MG63 (cell line): Measurements from ENCODE around the gene CCDC40. TPM values are rescaled to one million over a fixed set of nuclear protein-coding genes. Genes with fewer than 3 reads are reported as not detected.

Experiments
- DNase-seq: peaks from one replicate; pipeline ENCODE4 v3.0.0-alpha.2; 2020
- H3K27me3 ChIP-seq: fragments of 250-450 bp; sonication (Bioruptor Pico); 2 replicates; pipeline ENCODE4 v1.5.1; 2020; ENCODE audit warnings: mild to moderate bottlenecking, moderate library complexity
- H3K36me3 ChIP-seq: fragments of 250-450 bp; sonication (Bioruptor Pico); 2 replicates; pipeline ENCODE4 v1.5.1; 2020; ENCODE audit warnings: mild to moderate bottlenecking, moderate library complexity
- H3K4me3 ChIP-seq: fragments of 250-450 bp; sonication (Bioruptor Pico); 2 replicates; pipeline ENCODE4 v1.5.1; 2020; ENCODE audit warnings: mild to moderate bottlenecking, moderate library complexity
- H3K9me3 ChIP-seq: fragments of 250-450 bp; sonication (Bioruptor Pico); 2 replicates; pipeline ENCODE4 v1.5.1; 2020; ENCODE audit warnings: mild to moderate bottlenecking, moderate library complexity
- total RNA-seq: library from RNA; depleted of rRNA; stranded (reverse); fragments of >200 nt; shearing (Covaris generic); gene quantifications from 2 replicates; pipeline ENCODE4 v1.2.3, GENCODE V29; 2014; ENCODE audit warnings: low replicate concordance

The CCDC40 gene
- total RNA-seq, 1 experiment from 2014 or later: 9.7 TPM

DNA sequence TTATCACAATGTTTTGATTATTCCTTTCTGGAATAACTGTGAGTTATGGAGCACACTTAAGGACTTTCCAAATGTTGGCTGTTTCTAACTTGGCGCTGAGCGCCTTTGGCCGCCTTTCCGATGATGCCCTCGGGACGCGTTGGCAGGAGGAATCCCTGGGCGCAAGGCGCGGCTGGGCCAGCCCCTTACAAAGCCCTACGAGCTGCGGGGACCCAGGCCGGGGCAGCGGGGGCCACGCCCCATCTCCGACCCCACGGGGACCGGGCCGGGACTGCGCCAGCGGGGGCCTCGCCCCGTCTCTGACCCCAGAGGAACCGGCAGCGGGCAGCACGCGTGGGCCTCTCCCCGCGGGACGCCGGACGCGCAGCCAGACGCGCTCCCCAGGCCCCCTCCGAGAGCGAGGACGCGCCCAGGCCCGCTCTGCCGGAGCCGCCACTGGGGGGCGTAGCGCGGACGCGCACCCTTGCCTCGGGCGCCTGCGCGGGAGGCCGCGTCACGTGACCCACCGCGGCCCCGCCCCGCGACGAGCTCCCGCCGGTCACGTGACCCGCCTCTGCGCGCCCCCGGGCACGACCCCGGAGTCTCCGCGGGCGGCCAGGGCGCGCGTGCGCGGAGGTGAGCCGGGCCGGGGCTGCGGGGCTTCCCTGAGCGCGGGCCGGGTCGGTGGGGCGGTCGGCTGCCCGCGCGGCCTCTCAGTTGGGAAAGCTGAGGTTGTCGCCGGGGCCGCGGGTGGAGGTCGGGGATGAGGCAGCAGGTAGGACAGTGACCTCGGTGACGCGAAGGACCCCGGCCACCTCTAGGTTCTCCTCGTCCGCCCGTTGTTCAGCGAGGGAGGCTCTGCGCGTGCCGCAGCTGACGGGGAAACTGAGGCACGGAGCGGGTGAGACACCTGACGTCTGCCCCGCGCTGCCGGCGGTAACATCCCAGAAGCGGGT is 64.8 kb downstream of the CCDC40 start, which contains the start of gene GAA:
Gene GAA, plus strand, starts transcription at position 571 of the 935 bp plus-strand sequence. CDS start 3,006 bp downstream, outside the sequence.
- Histone ChIP-seq H3K36me3 (no peaks in the 10 kb centered on the region), H3K27me3 (no peaks in the 10 kb centered on the region), H3K9me3 (no peaks in the 10 kb centered on the region), H3K4me3 (peak within 1 kb of the TSS; percentile 71)
- peak; percentile 89 for DNase-seq

DNA sequence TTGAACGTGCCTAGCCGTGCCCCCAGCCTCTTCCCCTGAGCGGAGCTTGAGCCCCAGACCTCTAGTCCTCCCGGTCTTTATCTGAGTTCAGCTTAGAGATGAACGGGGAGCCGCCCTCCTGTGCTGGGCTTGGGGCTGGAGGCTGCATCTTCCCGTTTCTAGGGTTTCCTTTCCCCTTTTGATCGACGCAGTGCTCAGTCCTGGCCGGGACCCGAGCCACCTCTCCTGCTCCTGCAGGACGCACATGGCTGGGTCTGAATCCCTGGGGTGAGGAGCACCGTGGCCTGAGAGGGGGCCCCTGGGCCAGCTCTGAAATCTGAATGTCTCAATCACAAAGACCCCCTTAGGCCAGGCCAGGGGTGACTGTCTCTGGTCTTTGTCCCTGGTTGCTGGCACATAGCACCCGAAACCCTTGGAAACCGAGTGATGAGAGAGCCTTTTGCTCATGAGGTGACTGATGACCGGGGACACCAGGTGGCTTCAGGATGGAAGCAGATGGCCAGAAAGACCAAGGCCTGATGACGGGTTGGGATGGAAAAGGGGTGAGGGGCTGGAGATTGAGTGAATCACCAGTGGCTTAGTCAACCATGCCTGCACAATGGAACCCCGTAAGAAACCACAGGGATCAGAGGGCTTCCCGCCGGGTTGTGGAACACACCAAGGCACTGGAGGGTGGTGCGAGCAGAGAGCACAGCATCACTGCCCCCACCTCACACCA is 65.7 kb downstream of the CCDC40 start:
- H3K9me3 ChIP-seq: no peaks in the 10 kb centered on the region

DNA sequence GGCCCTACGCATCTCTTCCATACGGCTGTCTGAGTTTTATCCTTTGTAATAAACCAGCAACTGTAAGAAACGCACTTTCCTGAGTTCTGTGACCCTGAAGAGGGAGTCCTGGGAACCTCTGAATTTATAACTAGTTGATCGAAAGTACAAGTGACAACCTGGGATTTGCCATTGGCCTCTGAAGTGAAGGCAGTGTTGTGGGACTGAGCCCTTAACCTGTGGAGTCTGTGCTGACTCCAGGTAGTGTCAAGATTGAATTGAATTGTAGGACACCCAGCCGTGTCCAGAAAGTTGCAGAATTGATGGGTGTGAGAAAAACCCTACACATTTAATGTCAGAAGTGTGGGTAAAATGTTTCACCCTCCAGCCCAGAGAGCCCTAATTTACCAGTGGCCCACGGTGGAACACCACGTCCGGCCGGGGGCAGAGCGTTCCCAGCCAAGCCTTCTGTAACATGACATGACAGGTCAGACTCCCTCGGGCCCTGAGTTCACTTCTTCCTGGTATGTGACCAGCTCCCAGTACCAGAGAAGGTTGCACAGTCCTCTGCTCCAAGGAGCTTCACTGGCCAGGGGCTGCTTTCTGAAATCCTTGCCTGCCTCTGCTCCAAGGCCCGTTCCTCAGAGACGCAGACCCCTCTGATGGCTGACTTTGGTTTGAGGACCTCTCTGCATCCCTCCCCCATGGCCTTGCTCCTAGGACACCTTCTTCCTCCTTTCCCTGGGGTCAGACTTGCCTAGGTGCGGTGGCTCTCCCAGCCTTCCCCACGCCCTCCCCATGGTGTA is 66.4 kb downstream of the CCDC40 start:
- no peak overlapping the region for H3K4me3 ChIP-seq

More for the DNA sequence above, 65.7 kb downstream of the CCDC40 start:
- no peak for DNase-seq
- Histone ChIP-seq H3K4me3 (peak overlapping the region; percentile 71), H3K27me3 (no peaks in the 10 kb centered on the region), H3K36me3 (no peaks in the 10 kb centered on the region)

DNA sequence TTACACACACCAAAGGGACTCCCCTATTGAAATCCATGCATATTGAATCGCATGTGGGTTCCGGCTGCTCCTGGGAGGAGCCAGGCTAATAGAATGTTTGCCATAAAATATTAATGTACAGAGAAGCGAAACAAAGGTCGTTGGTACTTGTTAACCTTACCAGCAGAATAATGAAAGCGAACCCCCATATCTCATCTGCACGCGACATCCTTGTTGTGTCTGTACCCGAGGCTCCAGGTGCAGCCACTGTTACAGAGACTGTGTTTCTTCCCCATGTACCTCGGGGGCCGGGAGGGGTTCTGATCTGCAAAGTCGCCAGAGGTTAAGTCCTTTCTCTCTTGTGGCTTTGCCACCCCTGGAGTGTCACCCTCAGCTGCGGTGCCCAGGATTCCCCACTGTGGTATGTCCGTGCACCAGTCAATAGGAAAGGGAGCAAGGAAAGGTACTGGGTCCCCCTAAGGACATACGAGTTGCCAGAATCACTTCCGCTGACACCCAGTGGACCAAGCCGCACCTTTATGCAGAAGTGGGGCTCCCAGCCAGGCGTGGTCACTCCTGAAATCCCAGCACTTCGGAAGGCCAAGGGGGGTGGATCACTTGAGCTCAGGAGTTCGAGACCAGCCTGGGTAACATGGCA is 67.1 kb downstream of the CCDC40 start:
- Histone ChIP-seq H3K9me3 (no peaks in the 10 kb centered on the region), H3K36me3 (no peaks in the 10 kb centered on the region), H3K4me3 (no peak overlapping the region), H3K27me3 (no peaks in the 10 kb centered on the region)
- DNase-seq: no peak

More for the DNA sequence above, 66.4 kb downstream of the CCDC40 start:
- Histone ChIP-seq H3K27me3 (no peaks in the 10 kb centered on the region), H3K36me3 (no peaks in the 10 kb centered on the region), H3K9me3 (no peaks in the 10 kb centered on the region)
- no peak for DNase-seq

DNA sequence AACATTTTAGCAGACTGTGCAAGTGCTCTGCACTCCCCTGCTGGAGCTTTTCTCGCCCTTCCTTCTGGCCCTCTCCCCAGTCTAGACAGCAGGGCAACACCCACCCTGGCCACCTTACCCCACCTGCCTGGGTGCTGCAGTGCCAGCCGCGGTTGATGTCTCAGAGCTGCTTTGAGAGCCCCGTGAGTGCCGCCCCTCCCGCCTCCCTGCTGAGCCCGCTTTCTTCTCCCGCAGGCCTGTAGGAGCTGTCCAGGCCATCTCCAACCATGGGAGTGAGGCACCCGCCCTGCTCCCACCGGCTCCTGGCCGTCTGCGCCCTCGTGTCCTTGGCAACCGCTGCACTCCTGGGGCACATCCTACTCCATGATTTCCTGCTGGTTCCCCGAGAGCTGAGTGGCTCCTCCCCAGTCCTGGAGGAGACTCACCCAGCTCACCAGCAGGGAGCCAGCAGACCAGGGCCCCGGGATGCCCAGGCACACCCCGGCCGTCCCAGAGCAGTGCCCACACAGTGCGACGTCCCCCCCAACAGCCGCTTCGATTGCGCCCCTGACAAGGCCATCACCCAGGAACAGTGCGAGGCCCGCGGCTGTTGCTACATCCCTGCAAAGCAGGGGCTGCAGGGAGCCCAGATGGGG is 68.0 kb downstream of the CCDC40 start:
- H3K9me3 ChIP-seq: no peaks in the 10 kb centered on the region
- no peak overlapping the region for H3K4me3 ChIP-seq
- H3K27me3 ChIP-seq: no peaks in the 10 kb centered on the region
- peak; percentile 40 for DNase-seq
- no peaks in the 10 kb centered on the region for H3K36me3 ChIP-seq

- H3K36me3 ChIP-seq: no peaks in the 10 kb centered on the region
- no peak overlapping the region for H3K4me3 ChIP-seq
- H3K9me3 ChIP-seq: no peaks in the 10 kb centered on the region
- no peak for DNase-seq
- H3K27me3 ChIP-seq: no peaks in the 10 kb centered on the region
Observed at GRCh38 chr17:80104956-80105375, 68.5 kb downstream of the CCDC40 start.

DNA sequence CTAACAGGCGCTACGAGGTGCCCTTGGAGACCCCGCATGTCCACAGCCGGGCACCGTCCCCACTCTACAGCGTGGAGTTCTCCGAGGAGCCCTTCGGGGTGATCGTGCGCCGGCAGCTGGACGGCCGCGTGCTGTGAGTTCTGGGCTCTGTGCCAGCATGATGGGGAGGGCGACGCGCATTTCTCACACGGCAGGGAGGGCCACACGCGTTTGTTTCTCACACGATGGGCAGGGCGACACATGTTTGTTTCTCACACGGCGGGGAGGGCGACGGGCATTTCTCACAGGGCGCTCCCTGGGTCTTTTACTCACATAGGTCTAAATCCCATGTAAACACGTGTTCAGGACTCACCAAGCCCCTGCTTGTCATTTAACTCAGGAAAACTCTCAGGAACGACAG is 69.3 kb downstream of the CCDC40 start:
- no peaks in the 10 kb centered on the region for H3K36me3 ChIP-seq
- H3K27me3 ChIP-seq: no peaks in the 10 kb centered on the region
- H3K9me3 ChIP-seq: no peaks in the 10 kb centered on the region
- DNase-seq: no peak
- H3K4me3 ChIP-seq: no peak overlapping the region

DNA sequence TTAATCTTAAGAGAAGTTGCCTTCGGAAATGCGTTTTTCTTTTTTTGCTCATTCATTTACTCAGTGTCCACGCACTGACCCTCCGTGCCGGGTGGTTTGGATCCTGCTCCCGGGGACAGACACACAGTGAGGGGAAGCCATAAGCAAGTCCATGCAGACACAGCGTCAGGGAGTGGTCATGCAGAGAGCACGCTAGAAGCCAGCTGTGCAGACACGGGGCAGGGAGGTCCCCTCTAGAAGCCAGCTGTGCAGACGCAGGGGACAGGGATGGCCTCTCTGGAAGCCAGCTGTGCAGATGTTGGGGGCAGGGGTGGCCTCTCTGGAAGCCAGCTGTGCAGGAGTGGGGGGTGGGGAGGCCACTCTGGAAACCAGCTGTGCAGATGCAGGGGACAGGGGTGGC is 69.7 kb downstream of the CCDC40 start:
- H3K27me3 ChIP-seq: no peaks in the 10 kb centered on the region
- DNase-seq: no peak
- H3K4me3 ChIP-seq: no peak overlapping the region
- H3K9me3 ChIP-seq: no peaks in the 10 kb centered on the region
- H3K36me3 ChIP-seq: no peaks in the 10 kb centered on the region

- Histone ChIP-seq H3K9me3 (no peaks in the 10 kb centered on the region), H3K4me3 (no peak overlapping the region), H3K36me3 (no peaks in the 10 kb centered on the region), H3K27me3 (no peaks in the 10 kb centered on the region)
- DNase-seq: no peak
Observed at GRCh38 chr17:80106751-80107150, 70.3 kb downstream of the CCDC40 start.

GRCh38 chr17:80107231-80108021 is 71.0 kb downstream of the CCDC40 start:
- Histone ChIP-seq H3K4me3 (no peak overlapping the region), H3K27me3 (no peaks in the 10 kb centered on the region)
- no peak for DNase-seq

GRCh38 chr17:80108036-80108971 is 71.9 kb downstream of the CCDC40 start:
- Histone ChIP-seq H3K27me3 (no peaks in the 10 kb centered on the region), H3K9me3 (no peaks in the 10 kb centered on the region), H3K4me3 (no peak overlapping the region), H3K36me3 (no peaks in the 10 kb centered on the region)
- DNase-seq: no peak

More at GRCh38 chr17:80107231-80108021, 71.0 kb downstream of the CCDC40 start:
- Histone ChIP-seq H3K9me3 (no peaks in the 10 kb centered on the region), H3K36me3 (no peaks in the 10 kb centered on the region)

DNA sequence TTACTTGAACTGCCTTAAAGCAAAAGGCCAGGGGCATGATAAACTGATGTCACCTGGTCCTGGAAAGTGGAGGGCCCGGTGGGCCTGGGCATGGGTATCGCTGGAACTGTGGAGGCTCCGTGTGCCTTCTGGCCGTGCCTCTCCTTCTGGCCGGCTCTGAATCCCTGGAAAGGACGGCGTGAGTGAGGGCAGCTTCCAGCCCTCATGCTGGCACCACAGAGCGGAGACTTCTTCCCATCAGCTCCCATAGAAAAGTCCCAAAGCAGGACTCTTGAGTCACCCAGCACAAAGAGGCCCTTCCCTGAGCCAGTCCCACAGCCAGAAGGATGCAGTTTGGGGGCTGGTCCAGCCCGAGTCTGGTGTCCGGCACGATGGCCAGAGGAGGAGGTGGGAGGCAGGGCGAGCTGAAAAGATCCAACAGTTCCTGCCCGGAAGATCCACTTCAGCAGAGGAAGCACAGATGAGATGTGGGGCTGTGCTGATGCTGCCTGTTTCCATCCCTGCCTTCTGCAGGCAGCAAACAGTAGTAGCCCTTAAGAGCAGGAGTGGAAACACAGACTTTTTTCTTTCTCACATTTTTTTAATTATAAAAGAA is 72.7 kb downstream of the CCDC40 start:
- Histone ChIP-seq H3K9me3 (no peaks in the 10 kb centered on the region), H3K27me3 (no peaks in the 10 kb centered on the region), H3K36me3 (no peaks in the 10 kb centered on the region), H3K4me3 (no peak overlapping the region)
- no peak for DNase-seq

DNA sequence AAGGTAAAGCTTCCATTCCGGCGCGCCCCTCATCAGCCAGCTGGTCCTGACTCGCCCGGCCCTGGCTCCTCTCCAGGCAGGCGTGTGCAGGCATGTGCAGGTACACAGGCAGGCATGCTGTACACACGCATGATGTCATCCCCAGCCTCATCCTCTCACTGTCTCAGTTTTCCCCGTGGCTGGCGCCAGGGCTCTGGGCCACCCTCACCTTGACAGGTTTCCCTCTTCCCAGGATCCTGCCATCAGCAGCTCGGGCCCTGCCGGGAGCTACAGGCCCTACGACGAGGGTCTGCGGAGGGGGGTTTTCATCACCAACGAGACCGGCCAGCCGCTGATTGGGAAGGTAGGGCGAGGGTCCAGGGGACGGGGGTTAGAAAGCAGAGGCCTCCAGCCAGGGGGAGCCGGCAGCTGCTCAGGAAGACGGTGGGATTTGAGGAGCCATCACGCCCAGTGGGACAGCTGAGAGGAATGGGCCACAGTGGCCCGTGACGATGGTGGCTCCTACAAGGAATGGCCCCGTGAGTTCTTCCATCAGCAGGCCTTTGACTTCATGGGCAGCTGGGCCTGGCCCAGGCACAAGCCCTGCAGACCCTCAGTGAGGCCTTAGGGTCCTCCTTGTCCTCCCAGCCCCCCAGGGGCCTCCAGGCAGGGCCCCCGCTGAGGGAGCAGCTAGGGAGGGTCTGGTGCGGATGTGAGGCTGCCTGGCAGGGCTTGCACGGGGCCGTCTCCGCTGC is 73.4 kb downstream of the CCDC40 start:
- no peaks in the 10 kb centered on the region for H3K36me3 ChIP-seq
- H3K27me3 ChIP-seq: no peaks in the 10 kb centered on the region
- no peak for DNase-seq
- no peak overlapping the region for H3K4me3 ChIP-seq
- no peaks in the 10 kb centered on the region for H3K9me3 ChIP-seq
